HG03060 (cell line): ENCODE measurements around the gene HLA-C.
"Not testable (repeated sequence)": the region's sequence is repeated elsewhere in the genome, so short reads cannot be mapped to it uniquely, and the experiment has no call there.

Experiments used
- ATAC-seq: cut with Tn5 transposase; IDR thresholded peaks from one replicate; pipeline ENCODE4 v1.9.1; 2021; ENCODE audit warnings: low read depth, moderate number of reproducible peaks; ENCODE audit not compliant: unreplicated experiment

HLA-C gene

GRCh38 chr6:31270788-31271640 lies 878 bp downstream of the HLA-C start:
- no peak for ATAC-seq

- no peak for ATAC-seq
Measured at GRCh38 chr6:31268836-31269235, 3.1 kb downstream of the HLA-C start.

DNA sequence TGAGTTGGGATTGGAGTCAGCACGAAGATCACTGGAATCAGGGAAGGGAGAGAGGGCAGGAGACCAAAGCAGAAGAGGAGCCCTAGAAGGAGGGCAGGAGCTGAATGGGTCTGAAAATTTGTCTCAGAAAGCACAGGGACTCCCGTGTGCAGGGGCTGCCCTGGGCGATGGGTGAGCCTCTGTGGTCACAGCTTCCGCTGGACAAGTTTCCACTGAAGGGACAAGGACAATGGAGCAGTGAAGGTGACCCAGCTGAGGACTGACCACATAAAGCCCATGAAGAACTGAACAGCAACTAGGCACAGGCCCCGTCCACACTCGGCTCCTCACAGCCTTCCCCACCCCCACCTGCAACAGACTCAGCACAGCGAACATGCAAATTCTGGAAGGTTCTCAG lies 3.5 kb downstream of the HLA-C start:
- ATAC-seq, result no peak

DNA sequence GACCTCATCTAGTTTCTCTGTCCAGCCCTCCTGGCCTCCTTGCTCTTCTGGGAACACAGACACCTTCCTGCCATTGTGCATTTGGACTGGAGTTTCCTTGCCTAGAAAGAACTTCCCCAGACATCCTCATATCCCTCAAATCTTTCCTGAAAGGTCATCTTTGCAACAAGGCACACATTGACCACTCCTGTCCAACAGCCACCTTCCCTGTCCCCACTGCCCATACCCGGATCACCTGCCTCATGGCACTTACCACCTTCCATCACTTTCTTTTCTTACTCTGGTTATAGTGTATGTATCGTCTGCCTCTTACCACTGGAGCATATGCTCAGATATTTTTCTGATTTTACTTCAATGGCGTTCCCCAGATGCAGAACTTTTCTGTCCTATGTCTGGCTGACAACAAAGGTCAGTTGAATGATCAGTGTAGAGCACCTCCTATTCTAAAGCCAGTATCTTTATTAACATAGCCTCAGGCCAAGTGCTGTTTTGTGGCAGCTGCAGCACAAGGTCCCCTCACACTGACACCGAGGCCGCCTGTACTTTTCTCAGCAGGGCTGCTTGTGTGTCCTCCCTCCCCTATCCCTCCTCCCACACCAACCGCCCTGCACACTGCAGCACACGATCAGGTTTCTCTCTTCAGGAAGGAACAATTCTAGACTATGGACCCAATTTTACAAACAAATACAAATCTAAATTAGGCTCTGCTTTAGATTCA lies 4.1 kb downstream of the HLA-C start:
- no peak for ATAC-seq

DNA sequence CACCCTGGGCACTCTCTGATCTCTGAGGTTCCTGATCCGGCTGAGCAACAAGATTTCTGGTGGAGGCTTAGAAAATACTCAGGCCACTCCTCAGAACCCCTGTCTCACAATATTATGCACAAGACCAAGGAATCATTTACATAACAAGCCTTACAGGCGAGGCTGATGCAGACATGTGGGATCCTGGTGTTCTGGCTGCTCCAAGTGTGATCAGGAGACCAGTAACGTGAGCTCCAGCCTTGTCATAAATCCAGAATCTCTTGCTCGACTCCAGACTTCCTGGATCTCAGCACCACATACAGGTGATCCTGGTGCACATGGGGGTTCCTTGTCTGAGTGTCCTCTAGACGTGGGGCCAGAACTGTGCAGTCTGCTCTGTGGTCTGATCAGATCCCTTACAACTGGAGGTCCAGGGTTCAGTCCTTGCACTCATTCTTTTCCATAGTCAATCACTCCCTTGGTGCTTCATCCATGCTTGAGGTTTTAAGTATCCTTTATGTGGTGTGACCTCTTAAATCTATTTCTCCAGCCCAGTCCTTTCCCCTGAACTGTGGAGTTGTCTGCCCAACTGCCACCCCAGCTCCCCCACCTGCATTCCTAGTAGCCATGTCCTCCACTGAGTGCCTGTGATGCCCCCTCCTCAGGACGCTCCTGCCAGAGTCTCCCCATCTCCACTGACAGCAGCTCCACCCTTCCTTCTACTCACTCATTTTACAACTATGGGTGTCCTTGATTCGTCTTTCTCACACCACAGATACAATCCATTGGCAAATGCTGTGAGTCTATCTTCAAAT lies 5.1 kb downstream of the HLA-C start:
- ATAC-seq, result no peak

DNA sequence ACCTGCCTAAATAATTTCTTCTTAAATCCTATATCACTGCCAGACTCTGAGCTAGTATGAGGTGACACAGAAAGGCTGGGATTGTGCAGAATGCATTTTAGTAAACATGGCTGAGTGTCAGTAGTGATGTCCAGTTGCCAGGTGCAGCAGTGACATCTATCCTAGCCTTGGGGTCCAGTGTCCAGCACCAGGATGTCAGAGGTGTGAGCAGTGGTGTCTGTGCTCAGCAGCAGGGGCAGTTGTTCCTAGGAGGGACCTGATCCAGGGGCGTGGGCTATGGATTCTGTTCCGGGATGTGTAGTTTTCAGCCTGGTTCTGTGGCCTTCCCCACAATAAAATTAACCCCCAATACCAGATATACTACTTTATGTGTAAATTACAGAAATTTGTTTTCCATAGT lies 6.0 kb downstream of the HLA-C start:
- no peak for ATAC-seq

DNA sequence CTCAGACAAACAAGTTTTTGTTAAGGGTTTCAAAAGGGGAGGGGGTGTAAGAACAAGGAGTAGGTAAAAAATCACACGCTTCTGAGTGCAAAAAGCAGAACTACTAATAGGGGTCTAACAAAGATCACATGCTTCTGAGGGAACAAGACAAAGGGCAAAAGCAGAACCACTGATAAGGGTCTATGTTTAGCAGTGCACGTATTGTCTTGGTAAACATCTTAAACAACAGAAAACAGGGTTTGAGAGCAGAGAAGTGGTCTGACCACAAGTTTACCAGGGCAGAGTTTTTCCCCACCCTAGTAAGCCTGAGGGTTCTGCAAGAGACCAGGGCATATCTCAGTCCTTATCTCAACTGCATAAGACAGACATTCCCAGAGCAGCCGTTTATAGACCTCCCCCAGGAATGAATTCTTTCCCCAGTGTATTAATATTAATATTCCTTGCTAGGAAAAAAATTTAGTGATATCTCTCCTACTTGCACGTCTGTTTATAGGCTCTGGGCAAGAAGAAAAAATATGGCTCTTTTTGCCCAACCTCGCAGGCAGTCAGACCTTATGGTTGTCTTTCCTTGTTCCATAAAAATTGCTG lies 8.5 kb downstream of the HLA-C start:
- ATAC-seq, result not testable (repeated sequence)

DNA sequence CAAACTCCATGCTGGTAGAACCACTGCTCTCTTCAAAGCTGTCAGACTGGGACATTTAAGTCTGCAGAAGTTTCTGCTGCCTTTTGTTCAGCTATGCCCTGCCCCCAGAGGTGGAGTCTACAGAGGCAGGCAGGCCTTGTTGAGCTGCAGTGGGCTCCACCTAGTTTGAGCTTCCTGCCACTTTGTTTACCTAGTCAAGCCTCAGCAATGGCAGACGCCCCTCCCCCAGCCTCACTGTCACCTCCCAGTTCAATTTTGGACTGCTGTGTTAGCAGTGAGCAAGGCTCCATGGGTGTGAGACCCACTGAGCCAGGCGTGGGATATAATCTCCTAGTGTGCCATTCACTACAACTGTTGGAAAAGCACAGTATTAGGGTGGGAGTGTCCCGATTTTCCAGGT lies 11.9 kb downstream of the HLA-C start:
- ATAC-seq, result not testable (repeated sequence)

GRCh38 chr6:31252625-31253024 lies 19.3 kb downstream of the HLA-C start:
- ATAC-seq, result no peak

DNA sequence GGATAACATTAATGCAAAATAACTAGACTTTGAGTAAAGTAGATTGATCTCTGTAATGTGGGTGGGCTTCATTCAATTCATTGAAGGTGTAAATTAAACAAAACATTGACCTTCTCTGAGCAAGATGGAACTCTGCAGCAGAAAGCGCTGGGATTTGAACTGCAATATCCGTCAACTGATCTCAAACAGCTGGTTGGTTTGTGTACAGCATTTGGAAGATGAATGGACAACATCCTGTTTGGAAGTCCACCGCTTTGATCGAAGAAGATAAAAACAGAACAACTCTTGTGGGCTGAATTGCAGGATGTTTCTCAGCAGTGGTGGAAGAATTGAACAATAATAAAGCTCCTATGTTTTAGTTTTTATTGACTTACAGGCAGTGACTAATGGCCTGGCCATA lies 20.6 kb downstream of the HLA-C start:
- ATAC-seq, result no peak

GRCh38 chr6:31249184-31249583 lies 22.7 kb downstream of the HLA-C start:
- no peak for ATAC-seq

GRCh38 chr6:31247813-31248212 lies 24.1 kb downstream of the HLA-C start:
- no peak for ATAC-seq

GRCh38 chr6:31246051-31246521 lies 25.8 kb downstream of the HLA-C start:
- no peak for ATAC-seq

DNA sequence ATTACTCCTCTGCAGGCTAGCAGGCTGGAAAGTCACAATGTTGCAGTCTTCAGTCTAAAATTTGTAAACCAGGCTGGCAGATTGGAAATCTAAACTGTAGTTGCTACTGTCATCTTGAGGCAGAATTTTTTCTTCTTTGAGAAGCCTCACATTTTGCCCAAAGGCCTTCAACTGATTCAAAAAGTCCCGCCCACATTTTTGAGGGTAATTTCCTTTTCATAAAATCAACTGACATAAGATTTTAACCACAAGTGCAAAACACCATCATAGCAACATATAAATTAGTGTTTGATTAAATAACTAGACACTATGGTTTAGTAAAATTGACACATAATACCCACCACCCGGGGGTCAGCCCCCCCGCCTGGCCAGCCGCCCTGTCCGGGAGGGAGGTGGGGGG lies 28.4 kb downstream of the HLA-C start:
- no peak for ATAC-seq

GRCh38 chr6:31239854-31240253 lies 32.0 kb downstream of the HLA-C start:
- no peak for ATAC-seq

GRCh38 chr6:31234101-31234500 lies 37.8 kb downstream of the HLA-C start:
- ATAC-seq, result not testable (repeated sequence)

DNA sequence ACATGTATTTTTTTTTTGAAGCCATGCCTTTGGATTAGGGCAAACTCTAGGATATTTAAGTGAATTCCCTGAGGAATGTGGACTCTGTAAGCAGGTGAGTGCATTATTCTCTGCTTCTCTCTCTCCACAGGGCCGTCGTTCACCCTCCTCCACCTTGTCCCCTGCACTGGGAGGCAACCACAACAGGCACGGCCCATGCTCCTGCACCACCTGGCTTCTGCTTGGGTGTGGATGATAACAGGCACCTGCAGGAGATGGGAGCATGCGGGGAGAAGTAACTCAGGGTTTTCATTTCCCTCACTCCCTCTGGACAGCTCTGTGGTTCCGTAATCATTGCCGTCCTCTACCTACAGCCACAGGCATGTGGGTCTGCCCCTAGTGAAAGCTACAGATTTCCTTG lies 43.4 kb downstream of the HLA-C start:
- ATAC-seq, result no peak

GRCh38 chr6:31227143-31227542 lies 44.7 kb downstream of the HLA-C start:
- ATAC-seq, result no peak

- ATAC-seq, result no peak
Measured at GRCh38 chr6:31225735-31226134, 46.2 kb downstream of the HLA-C start.

DNA sequence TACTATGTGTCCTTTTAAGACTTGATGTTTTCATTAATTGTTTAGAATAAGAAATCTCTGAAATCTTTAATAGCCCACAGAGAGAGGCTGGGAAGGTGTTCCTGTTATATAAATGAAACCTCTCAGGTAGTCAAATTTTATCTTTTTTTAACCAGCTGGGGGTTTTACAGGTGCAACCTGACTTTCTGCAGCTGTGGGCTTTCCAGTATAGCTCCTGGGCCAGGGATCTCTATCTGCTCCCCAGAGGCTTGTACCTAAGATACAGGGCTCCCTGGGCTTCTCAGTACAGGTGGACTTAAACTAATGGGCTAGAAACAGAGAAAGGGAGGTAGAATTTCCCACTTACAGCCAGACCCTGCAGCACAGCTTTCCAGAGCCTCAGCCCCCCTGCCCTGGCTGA lies 49.4 kb downstream of the HLA-C start:
- ATAC-seq, result no peak
